ENCODE data around the gene KIF17. TPM values are rescaled to one million over a fixed set of nuclear protein-coding genes. Genes with fewer than 3 reads are reported as not detected.
"Not testable (repeated sequence)": the region's sequence is repeated elsewhere in the genome, so short reads cannot be mapped to it uniquely, and the experiment has no call there.

The KIF17 gene
- total RNA-seq, 6 experiments from 2014 or later: 1.0 to 3.2 (median 1.3) TPM

GRCh38 chr1:20681999-20682398 lies 35.8 kb downstream of the KIF17 start:
- no peak for ATAC-seq
- intact Hi-C loops (cut with DNase I): no loop called here

GRCh38 chr1:20680269-20680668 lies 37.5 kb downstream of the KIF17 start:
- WGBS (ENCODE audit: insufficient coverage, low coverage, low lambda C conversion rate, missing lambda C conversion rate): 20% methylated on average over 5 of the region's 5 CpGs

More at GRCh38 chr1:20681999-20682398, 35.8 kb downstream of the KIF17 start:
- Histone ChIP-seq H3K4me3 (no peak overlapping the region), H3K4me1 (peaks cover 0 to 2% (median 0%) of the 10 kb centered on the region in 4 donors), H3K27ac (no peak overlapping the region), H3K36me3 (no peaks in the 10 kb centered on the region), H3K27me3 (no peaks in the 10 kb centered on the region), H3K9me3 (no peaks in the 10 kb centered on the region)
- no peak for DNase-seq
- 81% methylated on average over 9 of the region's 9 CpGs for WGBS (ENCODE audit: insufficient coverage, low coverage, low lambda C conversion rate, missing lambda C conversion rate)
- TF ChIP-seq POLR2A (IDR thresholded peaks at IDR 0.05): no peak
- TF ChIP-seq CTCF (IDR thresholded peaks at IDR 0.05): no peak

GRCh38 chr1:20678599-20678998 lies 39.2 kb downstream of the KIF17 start:
- no peak overlapping the region for H3K27ac ChIP-seq
- peaks cover 0 to 2% (median 0%) of the 10 kb centered on the region in 4 donors for H3K4me1 ChIP-seq
- DNase-seq (no peak), ATAC-seq (no peak)
- no peaks in the 10 kb centered on the region for H3K27me3 ChIP-seq
- intact Hi-C loops (cut with DNase I): no loop called here
- H3K9me3 ChIP-seq: no peaks in the 10 kb centered on the region
- H3K36me3 ChIP-seq: no peaks in the 10 kb centered on the region
- H3K4me3 ChIP-seq: no peak overlapping the region
- 59% methylated on average over 6 of the region's 6 CpGs for WGBS (ENCODE audit: insufficient coverage, low coverage, low lambda C conversion rate, missing lambda C conversion rate)
- TF ChIP-seq CTCF (IDR thresholded peaks at IDR 0.05): no peak
- TF ChIP-seq POLR2A (IDR thresholded peaks at IDR 0.05): no peak

More at GRCh38 chr1:20680269-20680668, 37.5 kb downstream of the KIF17 start:
- Histone ChIP-seq H3K9me3 (no peaks in the 10 kb centered on the region), H3K27me3 (no peaks in the 10 kb centered on the region), H3K36me3 (no peaks in the 10 kb centered on the region), H3K27ac (no peak overlapping the region), H3K4me1 (peaks cover 0 to 2% (median 0%) of the 10 kb centered on the region in 4 donors), H3K4me3 (no peak overlapping the region)
- ATAC-seq (peak in 1 of 4 donors; percentile 18), DNase-seq (peak in 1 of 3 donors; percentile 22)
- intact Hi-C loops (cut with DNase I): no loop called here
- TF ChIP-seq CTCF (IDR thresholded peaks at IDR 0.05): no peak
- no peak for TF ChIP-seq POLR2A (IDR thresholded peaks at IDR 0.05)

GRCh38 chr1:20673626-20674025 lies 44.2 kb downstream of the KIF17 start:
- H3K27ac ChIP-seq; ATAC-seq; DNase-seq; H3K4me3 ChIP-seq; H3K27me3 ChIP-seq; H3K9me3 ChIP-seq; intact Hi-C loops (cut with DNase I); H3K36me3 ChIP-seq; H3K4me1 ChIP-seq: not testable (repeated sequence)
- 77% methylated on average over 10 of the region's 11 CpGs for WGBS (ENCODE audit: insufficient coverage, low coverage, low lambda C conversion rate, missing lambda C conversion rate)

- Histone ChIP-seq H3K27me3 (no peaks in the 10 kb centered on the region), H3K27ac (no peak overlapping the region), H3K9me3 (no peaks in the 10 kb centered on the region), H3K4me3 (no peak overlapping the region), H3K36me3 (no peaks in the 10 kb centered on the region), H3K4me1 (no peaks in the 10 kb centered on the region)
- TF ChIP-seq CTCF (IDR thresholded peaks at IDR 0.05) (no peak), POLR2A (IDR thresholded peaks at IDR 0.05) (no peak)
- WGBS (ENCODE audit: insufficient coverage, low coverage, low lambda C conversion rate, missing lambda C conversion rate): 77% methylated on average over 4 of the region's 4 CpGs
- ATAC-seq: no peak
- no peak for DNase-seq
- intact Hi-C loops (cut with DNase I): no loop called here
Observed at GRCh38 chr1:20672265-20672632, 45.6 kb downstream of the KIF17 start.
